Fibroblast of lung (primary cell): Measurements from ENCODE around the gene CAPN13.

Source experiments
- EZH2 ChIP-seq: IDR thresholded peaks from 2 replicates; pipeline ENCODE4 v1.5.1; 2012; ENCODE audit warnings: low read length, control low read depth, mild to moderate bottlenecking; ENCODE audit errors: missing control alignments
- TF ChIP-seq, protein P1 (sequence below), 2 donors: IDR thresholded peaks in 1 of 2; conservative IDR thresholded peaks in 1 of 2; 1 replicate in 1 of 2; 2 replicates in 1 of 2; pipeline ENCODE4 v1.5.1; 2011 to 2012; ENCODE audit warnings: low read length in 2 of 2, control low read depth in 1 of 2, inconsistent platforms in 1 of 2, low read depth in 1 of 2, mild to moderate bottlenecking in 1 of 2

DNA sequence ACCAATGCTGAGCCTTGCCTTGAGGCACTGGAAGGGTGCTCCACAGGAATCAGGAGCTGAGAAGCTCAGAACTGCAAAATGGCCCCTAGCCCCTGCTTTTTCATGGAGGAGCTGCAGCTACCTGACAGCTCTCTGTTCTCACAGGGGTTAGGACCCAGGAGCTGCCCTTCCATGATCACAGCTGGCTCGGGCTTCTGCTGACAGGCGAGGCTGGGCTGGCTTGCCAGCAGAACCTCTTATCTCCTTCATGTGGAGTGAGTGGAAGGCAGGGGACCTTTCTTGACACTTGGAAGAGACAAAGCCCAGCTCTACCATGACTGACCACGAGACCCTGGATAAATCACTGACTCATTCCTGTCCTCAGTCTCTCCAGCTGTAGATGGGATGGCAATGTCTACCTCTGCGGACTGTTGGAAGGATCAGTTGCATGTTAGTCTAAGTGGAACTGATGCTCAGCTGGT, 113.4 kb downstream of the CAPN13 start:
- TF ChIP-seq, protein P1, sequence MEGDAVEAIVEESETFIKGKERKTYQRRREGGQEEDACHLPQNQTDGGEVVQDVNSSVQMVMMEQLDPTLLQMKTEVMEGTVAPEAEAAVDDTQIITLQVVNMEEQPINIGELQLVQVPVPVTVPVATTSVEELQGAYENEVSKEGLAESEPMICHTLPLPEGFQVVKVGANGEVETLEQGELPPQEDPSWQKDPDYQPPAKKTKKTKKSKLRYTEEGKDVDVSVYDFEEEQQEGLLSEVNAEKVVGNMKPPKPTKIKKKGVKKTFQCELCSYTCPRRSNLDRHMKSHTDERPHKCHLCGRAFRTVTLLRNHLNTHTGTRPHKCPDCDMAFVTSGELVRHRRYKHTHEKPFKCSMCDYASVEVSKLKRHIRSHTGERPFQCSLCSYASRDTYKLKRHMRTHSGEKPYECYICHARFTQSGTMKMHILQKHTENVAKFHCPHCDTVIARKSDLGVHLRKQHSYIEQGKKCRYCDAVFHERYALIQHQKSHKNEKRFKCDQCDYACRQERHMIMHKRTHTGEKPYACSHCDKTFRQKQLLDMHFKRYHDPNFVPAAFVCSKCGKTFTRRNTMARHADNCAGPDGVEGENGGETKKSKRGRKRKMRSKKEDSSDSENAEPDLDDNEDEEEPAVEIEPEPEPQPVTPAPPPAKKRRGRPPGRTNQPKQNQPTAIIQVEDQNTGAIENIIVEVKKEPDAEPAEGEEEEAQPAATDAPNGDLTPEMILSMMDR (conservative IDR thresholded peaks at IDR 0.05 in 1 of 2, IDR thresholded peaks at IDR 0.05 in 1 of 2; ENCODE audit: low read depth in 1 of 2, low read length in 2 of 2) = no peak
- TF ChIP-seq EZH2 = no peak
